Smooth muscle cell (in vitro differentiated cells): ENCODE data around the gene SPC24. TPM values are rescaled to one million over a fixed set of nuclear protein-coding genes. Genes with fewer than 3 reads are reported as not detected.
"Not testable (repeated sequence)": the region's sequence is repeated elsewhere in the genome, so short reads cannot be mapped to it uniquely, and the experiment has no call there.

Experiments used
- DNase-seq: peaks from one replicate; lab custom pipeline; 2025; ENCODE audit not compliant: unreplicated experiment; lab: John Stamatoyannopoulos, UW
- H2AFZ ChIP-seq: fragments of 200-600 bp; sonication (generic); 2 replicates; pipeline ENCODE4 v1.6.0; 2016; ENCODE audit warnings: antibody characterized with exemption, low read depth, mild to moderate bottlenecking
- H3F3A ChIP-seq: fragments of 200-600 bp; sonication (generic); 2 replicates; pipeline ENCODE4 v1.6.0; 2017; ENCODE audit warnings: antibody characterized with exemption, low read depth
- H3K27ac ChIP-seq: fragments of 200-600 bp; sonication (generic); 2 replicates; pipeline ENCODE4 v1.5.1; 2016; ENCODE audit warnings: low read depth, mild to moderate bottlenecking
- H3K27me3 ChIP-seq: fragments of 200-600 bp; sonication (generic); 2 replicates; pipeline ENCODE4 v1.6.1; 2016; ENCODE audit warnings: low read depth, mild to moderate bottlenecking
- H3K36me3 ChIP-seq: fragments of 200-600 bp; sonication (generic); 2 replicates; pipeline ENCODE4 v1.5.1; 2016; ENCODE audit warnings: low read depth
- H3K4me1 ChIP-seq: fragments of 200-600 bp; sonication (generic); 2 replicates; pipeline ENCODE4 v1.5.1; 2016; ENCODE audit warnings: low read depth
- H3K4me2 ChIP-seq: fragments of 200-600 bp; sonication (generic); 2 replicates; pipeline ENCODE4 v1.6.0; 2016; ENCODE audit warnings: mild to moderate bottlenecking
- H3K4me3 ChIP-seq: fragments of 200-600 bp; sonication (generic); 2 replicates; pipeline ENCODE4 v1.5.1; 2016; ENCODE audit warnings: mild to moderate bottlenecking
- H3K79me2 ChIP-seq: fragments of 200-600 bp; sonication (generic); 2 replicates; pipeline ENCODE4 v1.6.0; 2016; ENCODE audit warnings: low read depth, mild to moderate bottlenecking
- H3K9ac ChIP-seq: fragments of 200-600 bp; sonication (generic); 2 replicates; pipeline ENCODE4 v1.6.0; 2016; ENCODE audit warnings: low read depth
- H3K9me3 ChIP-seq: fragments of 200-600 bp; sonication (generic); replicated peaks from 2 replicates; pipeline ENCODE4 v1.5.1; 2016; ENCODE audit warnings: low read depth
- H4K20me1 ChIP-seq: fragments of 200-600 bp; sonication (generic); 2 replicates; pipeline ENCODE4 v1.6.0; 2016; ENCODE audit warnings: low read depth
- CTCF ChIP-seq: fragments of 200-600 bp; sonication (generic); IDR thresholded peaks from 2 replicates; pipeline ENCODE4 v1.5.1; 2017; ENCODE audit warnings: borderline replicate concordance, mild to moderate bottlenecking, antibody characterized with exemption; ENCODE audit not compliant: insufficient read depth, poor library complexity, severe bottlenecking
- WGBS: methylation state at CpG from one replicate; pipeline ENCODE4 v1.1.7; 2016; ENCODE audit warnings: low lambda C conversion rate; 5-methylcytosine and 5-hydroxymethylcytosine counted together
- polyA plus RNA-seq: library from polyadenylated mRNA; unstranded; fragments of >200 nt; fragmentation: Nextera tagmentation; extraction: Ambion mirVana; gene quantifications from 2 replicates; pipeline ENCODE4 v1.2.1, GENCODE V29; 2016
- total RNA-seq: library from RNA; depleted of rRNA; stranded (reverse); fragments of >200 nt; gene quantifications from 2 replicates; pipeline ENCODE4 v1.2.3, GENCODE V29; 2014

The SPC24 gene
- total and polyA plus RNA-seq, 2 experiments from 2014 or later, result 7.6 to 9.7 TPM

- Histone ChIP-seq H4K20me1 (peaks cover 100% of the 10 kb centered on the region), H3K4me2 (no peak overlapping the region), H3K4me1 (no peaks in the 10 kb centered on the region), H3K27me3 (no peaks in the 10 kb centered on the region), H2AFZ (no peak overlapping the region), H3K36me3 (peaks cover 32% of the 10 kb centered on the region), H3K4me3 (no peak overlapping the region), H3K79me2 (peaks cover 83% of the 10 kb centered on the region), H3F3A (peaks cover 25% of the 10 kb centered on the region), H3K9ac (no peak overlapping the region), H3K9me3 (no peaks in the 10 kb centered on the region), H3K27ac (no peak overlapping the region)
- TF ChIP-seq CTCF, result no peak
- no peak for DNase-seq
- WGBS, result 95% methylated on average over 36 of the region's 36 CpGs
These were observed 50.5 kb downstream of the SPC24 start for GRCh38 chr19:11105014-11105636.

- H3K4me3 ChIP-seq, H3K27ac ChIP-seq, H3K4me1 ChIP-seq, DNase-seq, H3K4me2 ChIP-seq, H3K9ac ChIP-seq, H2AFZ ChIP-seq, H3K9me3 ChIP-seq, H3K27me3 ChIP-seq: not testable (repeated sequence)
- Histone ChIP-seq H3F3A (peaks cover 20% of the 10 kb centered on the region), H4K20me1 (peaks cover 100% of the 10 kb centered on the region), H3K36me3 (peaks cover 35% of the 10 kb centered on the region), H3K79me2 (peaks cover 85% of the 10 kb centered on the region)
- WGBS, result 94% methylated on average over 10 of the region's 10 CpGs
These were observed 51.9 kb downstream of the SPC24 start for GRCh38 chr19:11103667-11104066.

DNA sequence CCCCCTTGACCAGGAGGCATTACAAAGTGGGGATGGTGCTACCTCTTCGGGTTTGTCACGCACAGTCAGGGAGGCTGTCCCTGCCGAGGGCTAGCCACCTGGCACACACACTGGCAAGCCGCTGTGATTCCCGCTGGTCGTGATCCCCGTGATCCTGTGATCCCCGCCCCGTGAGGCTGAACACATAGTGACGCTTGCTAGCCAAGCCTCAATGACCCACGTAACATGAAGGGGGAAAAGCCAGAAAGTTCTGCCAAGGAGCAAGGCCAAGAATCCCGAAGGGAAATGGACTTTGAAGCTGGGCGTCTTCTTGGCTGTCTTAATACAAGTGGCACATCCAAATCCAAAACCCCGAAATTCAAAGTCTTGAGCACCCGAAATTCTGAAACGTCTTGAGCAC, 52.6 kb downstream of the SPC24 start:
- Histone ChIP-seq H3K36me3 (peaks cover 31% of the 10 kb centered on the region), H3K27me3 (no peaks in the 10 kb centered on the region), H3K4me2 (no peak overlapping the region), H3K4me1 (no peaks in the 10 kb centered on the region), H3K9ac (no peak overlapping the region), H2AFZ (no peak overlapping the region), H3K4me3 (no peak overlapping the region), H4K20me1 (peaks cover 100% of the 10 kb centered on the region), H3K27ac (no peak overlapping the region), H3K9me3 (no peaks in the 10 kb centered on the region), H3F3A (peaks cover 14% of the 10 kb centered on the region), H3K79me2 (peaks cover 88% of the 10 kb centered on the region)
- DNase-seq, result no peak
- WGBS, result 94% methylated on average over 16 of the region's 16 CpGs
- TF ChIP-seq CTCF, result no peak

DNA sequence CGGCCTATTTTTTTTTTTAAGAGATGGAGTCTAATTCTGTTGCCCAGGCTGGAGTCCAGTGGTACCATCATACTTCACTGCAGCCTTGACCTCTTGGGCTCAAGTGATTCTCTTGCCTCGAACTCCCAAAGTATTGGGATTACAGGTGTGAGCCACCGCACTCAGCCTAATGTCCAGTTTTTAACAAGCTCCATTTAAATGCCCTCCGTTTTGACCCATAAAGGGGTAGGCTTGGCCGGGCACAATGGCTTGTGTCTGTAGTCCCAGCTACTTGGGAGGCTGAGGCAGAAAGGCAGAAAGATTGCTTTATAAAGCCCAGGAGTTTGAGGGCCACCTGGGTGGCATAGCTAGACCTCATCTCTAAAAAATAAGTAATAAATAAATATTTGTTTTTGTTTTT, 54.5 kb downstream of the SPC24 start:
- H3K9ac ChIP-seq, result no peak overlapping the region
- H3K79me2 ChIP-seq, result peaks cover 94% of the 10 kb centered on the region
- peaks cover 100% of the 10 kb centered on the region for H4K20me1 ChIP-seq
- H3K4me3 ChIP-seq, result no peak overlapping the region
- H3K36me3 ChIP-seq, result peaks cover 18% of the 10 kb centered on the region
- 94% methylated on average over 5 of the region's 5 CpGs for WGBS
- H2AFZ ChIP-seq, result no peak overlapping the region
- H3K27me3 ChIP-seq, result no peaks in the 10 kb centered on the region
- TF ChIP-seq CTCF, result no peak
- peaks cover 4% of the 10 kb centered on the region for H3F3A ChIP-seq
- H3K4me2 ChIP-seq, result no peak overlapping the region
- no peaks in the 10 kb centered on the region for H3K9me3 ChIP-seq
- no peak for DNase-seq
- no peak overlapping the region for H3K27ac ChIP-seq
- H3K4me1 ChIP-seq, result no peaks in the 10 kb centered on the region
